Activated T-cell treated with anti-CD3 and anti-CD28 coated beads, Interleukin-2, amount 50 U/mL, for 48 hours (primary cell): ENCODE data around the gene SNCA.

ENCODE experiments used
- DNase-seq, 2 experiments: peaks; one replicate each; pipeline ENCODE4 v3.0.0-alpha.2; 2020

The SNCA gene

DNA sequence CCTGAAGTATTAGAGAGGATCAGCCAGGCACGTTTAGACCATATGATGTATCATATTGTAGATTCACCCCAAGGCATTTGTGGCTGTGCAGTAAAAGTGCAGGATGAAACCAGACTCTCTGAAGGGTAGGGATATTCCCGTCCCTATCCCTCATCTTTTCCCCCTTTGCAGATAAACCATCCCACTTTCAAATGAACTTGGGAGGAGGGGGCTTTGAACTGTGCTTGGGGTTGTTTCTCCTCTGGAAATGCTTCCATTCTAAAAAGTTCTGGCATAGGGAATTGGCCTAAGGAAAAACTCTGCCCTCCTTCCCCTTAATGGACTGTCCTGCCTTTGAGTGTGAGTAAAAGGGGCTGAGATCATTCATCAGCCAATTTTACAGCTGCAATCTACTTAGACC, 23.8 kb downstream of the SNCA start:
- DNase-seq, result no peak

DNA sequence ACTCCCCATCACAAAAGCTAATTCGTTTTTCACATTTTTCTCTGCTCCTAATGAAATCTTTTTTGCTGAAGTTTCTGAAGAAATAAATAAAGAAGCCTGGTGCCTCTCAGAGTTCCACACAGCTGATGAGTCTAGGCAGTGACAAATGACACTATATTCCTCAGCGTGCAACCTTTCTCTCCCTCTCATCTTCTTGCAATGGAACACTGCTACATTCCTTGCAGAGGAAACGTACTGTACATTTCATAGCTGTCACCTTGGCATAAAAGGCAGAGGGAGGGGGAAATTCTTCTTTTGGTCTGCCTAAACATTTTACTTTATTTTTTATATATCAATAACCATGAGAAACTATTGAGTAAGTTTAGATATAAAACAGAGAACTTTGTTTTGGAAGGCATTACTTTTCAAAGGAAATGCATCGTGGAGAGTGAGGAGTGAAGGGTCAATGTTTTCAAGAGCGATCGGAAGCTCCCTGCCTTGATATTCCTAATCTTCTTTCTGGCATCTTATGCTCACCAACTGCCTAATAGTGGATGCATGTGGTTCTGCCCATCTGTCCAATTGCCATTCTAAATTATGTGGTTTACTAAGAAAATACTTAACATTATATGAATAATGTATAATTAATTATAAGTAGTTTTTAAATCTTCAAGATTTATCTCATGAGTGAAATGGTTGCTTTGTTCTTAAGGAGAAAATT, 29.4 kb downstream of the SNCA start:
- DNase-seq, result no peak

DNA sequence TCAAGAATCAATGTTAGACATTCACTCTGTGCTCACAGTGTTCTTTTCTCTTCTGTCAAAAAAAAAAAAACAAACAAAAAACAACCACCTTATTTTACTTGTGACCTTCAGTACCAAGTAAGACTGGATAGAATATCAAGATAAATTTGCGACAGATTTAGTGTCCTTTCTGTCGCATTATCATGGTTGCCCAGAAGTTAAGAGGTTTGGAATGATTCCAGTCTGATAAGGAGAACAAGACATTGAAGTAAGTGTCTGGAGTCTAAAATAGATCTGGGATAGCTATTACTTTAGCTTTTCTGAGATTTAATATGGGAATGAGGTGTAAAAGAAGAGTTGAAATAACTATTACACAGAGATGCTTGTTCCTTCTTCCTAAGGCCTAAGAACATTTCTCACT, 31.7 kb downstream of the SNCA start:
- DNase-seq, result no peak

DNA sequence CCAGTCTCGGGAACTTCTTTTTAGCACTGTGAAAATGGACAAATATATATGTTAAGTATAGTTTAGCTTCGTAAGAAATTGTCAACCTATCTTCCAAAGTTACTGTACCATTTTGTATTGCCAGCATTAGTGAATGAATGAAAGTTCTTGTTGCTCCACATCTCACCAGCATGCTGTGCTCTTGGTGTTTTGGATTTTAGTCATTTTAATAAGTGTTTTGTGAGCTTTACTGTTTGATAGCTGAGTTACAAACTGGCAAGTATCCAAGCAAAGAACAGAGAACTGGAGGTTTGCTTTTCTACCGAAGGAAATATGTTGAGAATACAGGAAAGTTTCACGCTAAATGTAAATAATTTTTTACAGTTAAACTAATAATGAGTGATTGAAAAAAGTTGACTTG, 33.0 kb downstream of the SNCA start:
- no peak for DNase-seq

DNA sequence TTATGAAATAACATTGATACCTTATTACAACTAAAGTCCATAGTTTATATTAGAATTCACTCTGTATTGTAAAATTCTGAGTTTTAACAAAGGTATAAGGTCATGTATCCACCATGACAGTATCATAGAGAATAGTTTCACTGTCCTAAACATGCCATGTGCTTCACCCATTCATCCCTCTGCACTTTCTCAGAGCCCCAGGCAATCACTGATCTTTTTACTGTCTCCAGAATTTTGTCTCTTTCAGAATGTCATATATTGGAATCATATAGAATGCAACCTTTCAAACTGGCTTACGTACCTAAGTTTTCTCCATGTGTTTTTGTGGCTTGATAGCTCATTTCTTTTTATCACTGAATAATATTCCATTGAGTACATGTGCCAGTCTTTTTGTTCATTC, 33.9 kb downstream of the SNCA start:
- no peak for DNase-seq

DNA sequence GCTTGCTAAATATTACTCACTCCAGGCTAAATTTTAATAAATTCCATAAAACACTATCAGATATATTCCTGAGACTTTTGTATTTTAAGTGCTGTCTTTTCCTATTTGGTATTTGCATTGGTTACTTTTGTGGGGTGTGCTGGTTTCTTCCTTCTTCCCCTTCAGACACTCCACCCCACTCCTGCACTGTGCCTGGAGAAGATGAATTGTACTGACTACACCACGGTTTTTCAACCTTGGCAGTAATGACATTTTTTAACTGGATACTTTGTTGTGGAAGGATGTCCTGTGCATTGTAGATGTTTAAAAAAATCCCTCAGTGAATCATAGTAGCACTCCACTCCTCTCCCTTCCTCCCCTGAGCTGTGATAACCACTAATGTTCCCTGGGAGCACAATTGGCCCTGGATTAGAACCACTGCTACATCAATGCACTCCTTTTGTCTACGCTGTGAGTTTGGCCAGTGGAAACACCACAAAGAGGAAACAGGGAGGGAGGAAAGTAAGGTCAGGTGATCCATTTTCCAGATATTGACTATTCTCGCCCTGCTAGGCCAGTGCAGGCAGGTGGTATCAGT, 36.3 kb downstream of the SNCA start:
- DNase-seq, result no peak

DNA sequence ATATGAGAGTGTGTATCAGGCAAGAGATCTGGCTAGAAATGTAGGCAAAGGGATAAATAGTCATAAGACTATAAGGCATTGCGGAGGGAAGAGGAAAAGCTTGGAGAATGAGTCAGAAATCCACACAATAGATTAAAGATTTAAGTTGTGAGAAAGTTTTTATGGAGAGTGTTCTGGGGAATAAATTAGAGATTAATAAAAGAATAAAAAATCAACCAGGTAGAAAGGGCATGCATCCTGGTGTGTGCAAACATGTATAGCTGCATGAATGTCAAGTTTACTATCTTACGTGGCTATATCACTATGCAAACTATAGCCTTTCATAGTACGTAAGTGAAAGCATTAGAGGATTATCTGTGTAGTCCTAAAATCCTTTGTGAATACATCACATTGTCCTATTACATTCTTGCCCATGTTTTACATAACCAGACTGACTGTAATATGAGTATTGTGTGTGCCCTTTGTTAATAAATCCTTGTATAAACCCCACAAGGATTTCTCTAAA, 36.9 kb downstream of the SNCA start:
- no peak for DNase-seq

DNA sequence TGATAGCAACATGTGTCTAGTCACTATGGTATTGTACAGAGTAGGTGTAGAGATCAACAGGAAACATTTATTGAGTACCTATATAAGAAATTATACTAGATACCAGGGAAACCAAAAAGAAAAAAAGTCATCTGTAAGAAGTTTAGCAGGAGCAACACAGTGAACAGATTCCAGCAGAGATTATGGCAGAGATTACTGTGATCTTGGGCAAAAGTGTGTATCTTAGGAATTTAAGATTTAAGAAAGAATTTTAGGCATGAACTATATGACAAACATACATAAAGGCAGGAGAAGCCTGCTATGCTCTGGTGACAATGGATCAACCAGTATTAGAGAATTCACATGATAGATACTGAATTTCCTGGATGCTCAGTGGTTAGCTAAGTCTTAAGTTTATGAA, 37.9 kb downstream of the SNCA start:
- no peak for DNase-seq

DNA sequence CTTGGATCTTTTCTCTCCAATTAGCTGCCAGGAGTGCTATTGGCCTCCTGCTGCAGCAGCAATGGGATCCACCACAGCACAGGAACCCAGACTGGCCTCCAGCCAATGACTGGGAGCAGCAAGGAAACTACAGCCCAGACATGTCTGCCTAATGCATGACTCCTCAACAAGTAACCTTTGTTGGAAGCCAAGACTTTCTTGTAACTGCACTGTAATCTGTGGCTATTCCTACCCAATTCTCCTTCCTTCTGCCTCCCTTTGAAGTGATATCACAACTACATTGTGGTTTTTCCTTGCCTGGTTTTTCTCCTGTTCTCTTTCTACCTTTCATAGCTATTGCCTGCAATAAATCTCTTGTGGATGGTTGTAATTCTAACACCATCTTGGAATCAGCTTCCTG, 39.8 kb downstream of the SNCA start:
- no peak for DNase-seq

DNA sequence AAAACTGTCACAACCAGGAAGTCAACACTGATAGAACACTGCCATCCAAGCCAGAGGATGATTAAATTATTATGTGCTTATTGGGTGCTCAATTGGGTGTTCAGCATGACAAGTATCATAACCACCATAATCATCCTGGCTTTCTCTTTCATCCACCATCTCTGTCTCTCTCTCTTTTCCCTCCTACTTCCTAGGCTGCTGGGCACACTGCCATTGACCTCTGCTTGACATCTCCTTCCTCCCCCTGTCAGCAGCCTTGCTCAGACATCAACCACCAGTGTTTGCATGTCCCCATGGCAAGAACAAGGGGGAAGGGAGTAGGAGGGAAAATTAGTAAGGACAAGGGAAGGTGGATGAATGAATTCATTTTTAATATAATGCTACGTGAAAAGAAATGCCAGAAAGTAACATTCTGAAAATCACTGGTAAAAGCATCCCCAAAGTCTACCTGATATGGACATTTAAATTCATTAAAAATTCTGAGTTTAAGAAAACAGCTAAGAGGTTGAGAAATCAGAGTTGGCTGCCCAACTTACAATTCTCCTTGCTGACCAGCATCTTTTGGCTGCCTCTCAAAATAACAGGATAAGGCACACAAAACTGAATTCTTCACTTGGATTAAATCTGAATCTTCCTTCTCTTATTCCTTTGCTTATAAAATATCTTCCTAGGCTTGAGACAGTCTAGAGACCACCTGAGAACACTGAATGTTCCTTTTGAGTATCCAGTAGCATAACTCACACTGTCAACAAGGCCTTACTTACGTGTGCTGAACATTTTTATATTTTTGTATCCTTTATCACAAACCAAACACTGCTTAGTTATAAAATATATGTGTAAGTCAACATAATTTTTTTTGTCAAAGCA, 48.5 kb downstream of the SNCA start:
- no peak for DNase-seq

DNA sequence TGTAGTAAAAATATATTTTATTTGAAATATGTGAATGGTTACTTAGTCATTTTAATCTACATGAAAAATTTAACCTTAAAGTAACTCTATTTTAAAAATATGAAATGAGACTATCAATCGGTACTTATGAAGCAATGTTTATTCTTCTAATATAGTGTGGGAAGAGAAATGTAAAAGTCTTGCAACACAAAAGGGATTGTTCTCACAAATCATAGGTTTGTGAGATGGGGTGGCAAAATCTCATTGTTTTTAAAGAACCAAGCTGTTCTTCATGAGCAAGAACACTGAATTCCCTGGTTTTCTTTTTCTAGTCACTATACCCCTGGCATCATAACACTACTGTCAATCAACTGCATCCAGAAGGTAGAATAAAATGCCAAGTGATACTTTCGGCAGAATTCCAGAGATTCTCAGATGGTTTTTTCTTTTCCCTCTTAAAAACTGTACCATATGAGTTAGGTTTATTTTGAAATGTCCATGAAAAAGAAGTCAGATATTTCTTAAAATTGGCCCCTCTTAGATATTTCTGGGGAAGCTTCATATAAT, 52.2 kb downstream of the SNCA start:
- DNase-seq, result no peak

DNA sequence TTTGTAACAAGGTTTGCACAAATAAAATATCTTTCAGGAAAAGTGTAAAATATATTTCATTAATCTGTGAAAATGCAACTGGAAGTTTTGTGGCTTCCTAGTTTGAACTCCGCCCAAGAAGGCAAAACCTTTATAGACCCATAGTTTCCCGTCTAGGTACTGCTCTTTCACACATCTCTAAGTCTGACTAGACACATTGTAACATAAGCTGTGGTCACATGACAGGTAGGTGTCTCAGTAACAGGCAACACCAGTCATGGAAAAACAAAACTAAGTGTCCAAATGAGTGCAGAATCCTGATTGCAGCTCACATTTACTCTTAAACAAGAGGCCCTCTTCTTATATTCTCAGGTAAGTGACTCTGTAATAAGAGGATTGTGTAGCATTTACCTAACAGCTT, 55.6 kb downstream of the SNCA start:
- DNase-seq, result no peak

DNA sequence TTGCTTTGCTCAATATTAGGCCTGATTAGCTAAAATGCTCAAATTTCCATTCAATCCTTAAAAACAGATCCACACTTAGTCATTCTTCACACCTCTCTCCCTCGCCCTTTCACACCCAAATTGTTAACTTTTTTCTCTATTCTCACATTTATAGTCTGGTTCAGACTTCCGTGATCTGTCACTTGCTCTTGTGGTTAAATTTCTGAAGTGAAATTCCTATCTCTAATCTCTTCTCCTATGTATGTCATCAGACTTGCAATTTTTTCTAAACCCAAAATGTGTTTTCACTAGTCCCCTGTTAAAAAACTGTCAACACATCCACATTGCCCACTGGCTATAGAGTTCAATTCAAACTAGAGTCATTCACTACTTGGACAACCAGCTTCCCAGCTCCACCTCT, 63.2 kb downstream of the SNCA start:
- DNase-seq, result no peak

DNA sequence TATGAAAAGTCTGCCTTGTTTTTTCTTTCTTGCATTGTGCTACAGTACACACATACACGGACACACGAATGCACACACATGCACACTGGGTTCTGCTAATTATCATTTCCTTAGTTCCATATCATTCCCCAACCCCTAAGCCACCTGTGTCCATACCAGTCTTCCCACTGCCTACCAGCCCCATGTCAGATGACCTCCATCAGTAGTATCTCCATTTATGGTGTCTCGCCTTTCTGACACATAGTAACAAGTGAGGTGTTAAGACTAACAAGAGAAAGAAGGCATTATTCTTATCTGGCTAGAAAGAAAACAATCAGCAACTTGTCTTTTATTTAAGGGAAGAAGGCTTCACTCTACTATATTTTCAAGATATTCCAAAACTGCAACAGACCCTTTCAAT, 67.1 kb downstream of the SNCA start:
- no peak for DNase-seq

DNA sequence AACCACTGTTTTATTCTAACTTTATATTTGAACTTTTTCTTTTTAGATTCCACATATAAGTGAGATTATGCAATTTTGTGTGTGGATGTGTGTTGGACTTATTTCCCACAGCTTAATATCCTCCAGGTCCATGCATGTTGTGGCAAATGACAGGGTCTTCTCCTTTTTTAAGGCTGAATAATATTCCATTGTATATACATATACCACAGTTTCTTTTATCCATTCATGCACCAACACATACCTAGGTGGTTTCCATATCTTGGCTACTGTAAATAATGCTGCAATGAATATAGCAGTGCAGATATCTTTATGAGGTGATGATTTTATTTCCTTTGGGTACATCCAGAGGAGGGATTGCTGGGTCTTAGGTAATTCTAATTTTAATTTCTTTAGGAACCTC, 69.0 kb downstream of the SNCA start:
- no peak for DNase-seq

DNA sequence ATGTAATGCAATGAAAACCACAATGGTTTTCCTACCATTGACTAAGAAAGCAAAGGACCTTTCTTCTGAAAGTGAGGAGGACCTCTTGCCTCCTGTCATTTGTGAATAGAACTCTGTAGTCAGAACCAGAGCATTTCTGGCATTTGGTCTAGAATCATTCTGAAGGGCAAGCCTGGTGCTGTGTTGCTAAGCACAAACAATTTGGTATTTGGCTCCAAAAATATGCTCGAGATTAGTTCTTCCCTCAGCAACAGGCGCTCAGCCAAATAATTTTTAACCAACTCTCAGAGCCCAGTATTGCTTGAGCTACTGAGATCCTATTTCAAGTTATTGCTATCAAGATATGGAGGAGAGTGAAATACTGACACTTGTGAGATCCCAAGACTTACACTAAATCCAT, 71.0 kb downstream of the SNCA start:
- no peak for DNase-seq

DNA sequence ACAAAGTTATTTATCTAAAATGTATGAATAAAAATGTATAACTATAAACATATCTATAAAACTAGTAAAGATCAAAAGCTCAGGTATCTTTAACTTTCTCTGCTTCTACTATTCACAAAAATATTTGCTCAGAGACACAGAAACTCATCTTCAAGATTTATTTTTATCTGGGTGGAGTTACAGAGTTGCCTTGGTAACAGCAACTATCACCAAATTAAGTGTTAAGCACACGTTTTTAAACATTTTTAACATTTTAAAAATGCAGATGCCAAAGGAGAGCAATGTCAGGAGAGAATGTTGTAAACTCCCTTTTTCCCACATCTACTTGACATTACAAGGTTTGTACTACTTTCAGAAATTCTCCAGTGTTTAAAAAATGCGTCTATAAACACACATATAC, 71.4 kb downstream of the SNCA start:
- DNase-seq, result no peak

DNA sequence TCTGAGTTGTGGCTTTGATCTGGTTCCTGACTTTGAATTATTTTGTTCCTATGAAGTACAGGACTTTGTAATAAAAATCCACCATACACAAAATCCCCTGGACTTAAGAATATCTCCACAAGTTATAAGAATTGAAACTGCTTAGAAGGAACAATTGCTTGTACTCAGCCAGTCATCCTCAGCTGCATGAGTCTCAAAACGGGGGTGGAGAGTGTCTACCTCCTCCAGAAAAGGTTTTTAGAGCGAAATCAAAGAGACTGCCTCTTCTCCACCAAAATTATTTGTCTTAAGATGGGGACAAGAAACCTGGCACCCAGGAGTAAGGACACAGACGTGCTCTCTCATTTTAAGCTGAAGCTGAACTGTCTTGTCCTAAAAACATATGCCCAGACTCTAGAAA, 74.7 kb downstream of the SNCA start:
- DNase-seq, result no peak

DNA sequence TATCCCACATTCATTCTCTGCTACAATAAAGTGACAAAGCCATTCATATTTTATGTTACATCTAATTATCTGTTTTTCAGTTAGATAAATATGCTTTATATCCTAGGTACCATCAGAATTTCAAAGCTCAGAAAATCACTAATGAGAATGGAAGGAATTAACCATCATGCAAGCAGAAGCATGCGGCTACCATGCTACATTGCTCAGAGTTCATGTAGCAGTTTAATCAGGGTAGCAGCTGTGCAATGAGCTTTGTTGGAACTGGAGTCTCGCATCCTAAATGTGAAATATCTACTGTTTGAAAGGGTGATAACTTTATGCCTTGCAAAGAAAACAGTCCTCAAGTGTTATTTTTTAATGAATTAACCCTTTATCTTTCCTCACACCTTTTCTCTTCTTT, 77.5 kb downstream of the SNCA start:
- no peak for DNase-seq

DNA sequence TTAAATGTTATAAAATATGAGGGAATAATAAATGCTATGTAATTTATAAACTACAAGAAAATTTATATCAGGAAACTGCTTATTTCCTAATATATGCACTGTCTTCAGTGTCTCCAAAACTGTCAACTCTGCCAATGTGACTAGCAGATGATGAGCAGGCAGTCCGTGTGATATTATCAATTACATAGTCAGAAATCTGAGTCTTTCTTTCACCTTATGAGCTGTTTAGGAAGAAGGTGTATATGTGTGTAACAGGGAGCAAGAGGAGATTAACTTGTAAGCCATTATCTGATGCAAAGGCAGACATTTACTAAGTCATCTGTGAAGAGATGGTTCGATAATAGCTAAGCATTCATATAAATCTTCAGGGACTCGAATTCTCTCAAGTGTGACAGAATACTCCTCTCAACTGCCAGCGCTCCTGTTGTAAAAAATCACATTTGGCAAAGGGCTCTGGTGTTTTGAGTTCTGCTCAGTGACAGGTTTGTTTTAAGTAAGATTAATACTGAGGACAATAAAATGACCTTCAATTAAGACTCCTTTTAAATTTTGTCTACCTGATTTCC, 79.7 kb downstream of the SNCA start:
- no peak for DNase-seq

DNA sequence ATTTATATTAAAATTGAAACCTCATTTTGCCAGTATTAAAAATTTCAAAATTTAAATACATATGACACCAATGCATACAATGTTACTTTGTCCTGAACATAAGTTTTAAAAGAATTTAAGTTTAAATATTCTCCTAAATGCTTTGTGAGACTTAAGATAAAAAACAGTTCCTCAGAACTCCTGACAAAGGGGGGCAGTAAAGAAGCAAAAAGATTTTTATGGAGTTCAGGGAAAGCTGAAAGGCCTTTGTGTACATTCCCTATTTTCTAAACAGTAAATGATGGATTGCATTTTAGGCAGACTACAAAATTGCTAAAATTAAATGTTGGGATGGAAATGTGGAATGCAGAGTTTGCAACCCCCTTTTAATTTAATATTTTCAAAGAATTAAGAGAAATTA, 81.7 kb downstream of the SNCA start:
- no peak for DNase-seq

DNA sequence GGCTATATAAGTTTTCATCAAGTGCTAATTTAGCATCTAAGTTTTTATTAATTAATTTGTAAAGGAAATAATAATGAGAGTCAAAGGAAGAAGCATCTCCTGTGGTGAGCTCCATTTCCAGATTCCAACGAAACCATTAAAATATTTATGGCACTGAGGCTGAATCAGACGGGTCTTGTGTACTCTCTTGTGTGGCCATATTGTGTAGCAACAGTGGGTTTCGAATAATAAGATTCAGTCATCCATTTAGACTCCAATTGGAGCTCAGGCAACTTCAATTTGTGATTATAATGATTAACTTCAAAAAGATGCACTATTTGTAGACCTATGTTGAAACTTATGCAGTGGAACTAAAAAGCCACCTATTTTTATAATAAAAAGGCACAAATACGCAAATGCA, 82.4 kb downstream of the SNCA start:
- DNase-seq, result no peak

DNA sequence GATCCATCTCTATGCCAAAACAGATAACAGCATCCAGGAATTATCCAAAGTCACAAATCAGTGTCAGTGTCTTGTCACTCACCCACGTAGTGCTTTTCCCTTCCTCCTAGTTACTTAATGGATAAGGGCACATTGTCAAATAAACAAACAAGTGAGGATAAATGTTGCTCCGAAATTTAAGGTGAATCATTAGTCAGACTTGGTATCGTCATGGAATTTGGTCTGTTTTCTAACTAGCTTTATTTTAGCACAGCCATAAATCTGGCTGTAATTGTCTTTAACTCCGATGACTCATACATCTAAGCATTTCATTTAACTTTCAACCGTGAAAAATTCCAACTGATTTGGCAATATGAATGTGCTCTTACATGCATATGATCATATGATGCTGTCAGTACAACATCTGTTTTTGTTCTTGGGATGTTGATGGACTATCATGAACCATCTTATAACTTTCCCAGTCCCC, 83.3 kb downstream of the SNCA start:
- no peak for DNase-seq
